Measurements from ENCODE around the gene NUP107.

Gene NUP107

GRCh38 chr12:68776976-68777610 is 90.3 kb downstream of the NUP107 start:
- no peak for DNase-seq

- no peak for DNase-seq
These were observed 92.5 kb downstream of the NUP107 start for GRCh38 chr12:68779280-68779679.

DNA sequence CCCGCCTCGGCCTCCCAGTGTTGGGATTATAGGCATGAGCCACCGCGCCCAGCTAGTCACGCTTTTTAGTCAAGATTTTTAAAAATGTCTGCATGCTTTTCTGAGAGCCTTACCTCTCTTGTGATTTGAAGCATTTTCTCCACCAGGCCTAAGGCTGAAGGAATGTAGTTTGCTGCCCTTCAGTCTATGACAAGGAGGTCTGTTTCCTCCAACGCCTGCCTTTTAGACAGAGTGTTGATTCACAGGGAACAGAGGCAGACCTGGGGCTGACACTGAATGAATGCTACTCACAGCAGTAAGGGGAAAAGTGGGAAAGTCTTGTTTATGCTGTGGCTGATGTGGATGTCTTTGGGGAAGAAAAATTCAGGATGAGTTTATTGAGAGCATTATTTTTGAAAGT is 94.0 kb downstream of the NUP107 start:
- DNase-seq: no peak

GRCh38 chr12:68781728-68782127 is 95.0 kb downstream of the NUP107 start:
- DNase-seq: no peak

DNA sequence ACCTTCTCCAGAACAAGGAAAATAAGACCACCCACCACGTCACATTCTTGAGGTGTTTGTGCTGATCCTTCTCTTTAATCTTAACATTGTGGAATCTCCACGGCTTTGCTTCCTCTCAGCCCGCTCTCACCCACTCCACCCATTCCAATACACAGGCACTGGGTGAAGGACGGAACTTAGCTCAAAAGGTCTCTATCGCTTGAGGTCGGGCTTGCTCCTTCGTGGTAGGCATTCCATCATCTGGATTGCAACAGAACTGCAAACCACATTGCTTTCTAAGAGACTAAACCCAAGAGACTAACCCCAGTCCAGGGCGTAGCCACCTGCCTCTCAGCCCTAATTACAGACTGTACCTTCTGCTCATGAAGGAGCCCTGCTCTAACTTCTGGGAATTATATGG is 97.2 kb downstream of the NUP107 start:
- no peak for DNase-seq

- no peak for DNase-seq
These were observed 98.6 kb downstream of the NUP107 start for GRCh38 chr12:68785358-68785757.

- no peak for DNase-seq
These were observed 99.0 kb downstream of the NUP107 start for GRCh38 chr12:68785823-68786222.

- no peak for DNase-seq
These were observed 100.2 kb downstream of the NUP107 start for GRCh38 chr12:68786929-68787328.

GRCh38 chr12:68788554-68789143 is 101.9 kb downstream of the NUP107 start:
- no peak for DNase-seq

DNA sequence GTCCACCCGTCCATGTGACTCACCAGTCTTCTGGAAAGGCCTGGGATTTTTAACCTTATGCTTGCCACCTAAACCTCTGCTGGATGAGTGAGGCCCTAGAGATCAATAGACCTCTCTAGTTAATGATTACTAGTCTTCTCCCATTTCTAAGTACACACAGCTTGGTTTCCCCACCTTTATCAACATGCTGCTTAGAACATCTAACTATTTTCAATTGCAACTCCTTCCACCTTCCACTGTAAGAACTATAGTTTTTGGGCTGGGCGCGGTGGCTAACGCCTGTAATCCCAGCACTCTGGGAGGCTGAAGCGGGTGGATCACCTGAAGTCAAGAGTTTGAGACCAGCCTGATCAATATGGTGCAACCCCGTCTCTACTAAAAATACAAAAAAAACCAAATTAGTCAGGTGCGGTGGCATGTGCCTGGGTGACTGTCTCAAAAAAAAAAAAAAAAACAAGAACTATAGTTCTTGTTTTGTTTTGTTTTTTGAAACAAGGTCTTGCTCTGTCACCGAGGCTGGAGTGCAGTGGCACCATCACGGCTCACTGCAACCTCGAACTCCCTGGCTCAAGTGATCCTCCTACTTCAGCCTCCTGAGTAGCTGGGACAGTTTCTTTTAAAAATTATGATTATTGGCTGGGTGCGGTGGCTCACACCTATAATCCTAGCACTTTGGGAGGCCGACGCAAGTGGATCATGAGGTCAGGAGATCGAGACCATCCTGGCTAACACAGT is 102.5 kb downstream of the NUP107 start:
- DNase-seq: no peak

DNA sequence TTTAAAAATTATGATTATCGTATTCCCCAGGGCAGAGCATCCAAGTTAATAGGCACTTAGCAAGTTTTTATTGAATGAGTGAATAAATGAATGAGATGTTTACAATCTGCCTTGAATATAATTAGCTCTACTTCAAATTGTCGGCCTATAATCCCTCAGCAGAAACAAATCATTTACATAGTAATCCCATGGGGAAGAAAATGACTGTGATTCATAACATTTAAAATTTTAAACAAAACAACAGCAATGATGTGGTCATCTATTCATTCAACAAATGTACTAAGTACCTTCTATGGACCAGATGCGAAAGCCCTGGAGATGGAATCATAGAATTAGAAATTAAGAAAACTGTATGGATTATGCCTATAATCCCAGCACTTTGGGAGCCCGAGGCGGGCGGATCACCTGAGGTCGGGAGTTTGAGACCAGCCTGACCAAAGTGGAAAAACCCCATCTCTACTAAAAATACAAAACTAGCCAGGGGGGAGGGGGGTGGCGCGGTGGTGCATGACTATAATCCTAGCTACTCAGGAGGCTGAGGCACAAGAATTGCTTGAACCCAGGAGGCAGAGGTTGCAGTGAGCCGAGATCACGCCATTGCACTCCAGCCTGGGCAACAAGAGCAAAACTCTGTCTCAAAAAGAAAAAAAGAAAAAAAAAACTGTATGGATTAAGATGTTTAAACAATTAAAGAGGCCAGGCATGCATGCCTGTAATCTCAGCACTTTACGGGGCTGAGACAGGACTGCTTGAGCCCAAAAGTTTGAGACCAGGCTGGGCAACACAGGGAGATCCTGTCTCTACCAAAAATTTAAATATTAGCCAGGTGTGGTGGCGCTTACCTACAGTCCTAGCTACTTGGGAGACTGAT is 103.5 kb downstream of the NUP107 start:
- DNase-seq: no peak

GRCh38 chr12:68790952-68791234 is 104.1 kb downstream of the NUP107 start:
- DNase-seq: no peak

GRCh38 chr12:68791897-68792481 is 105.2 kb downstream of the NUP107 start:
- no peak for DNase-seq

DNA sequence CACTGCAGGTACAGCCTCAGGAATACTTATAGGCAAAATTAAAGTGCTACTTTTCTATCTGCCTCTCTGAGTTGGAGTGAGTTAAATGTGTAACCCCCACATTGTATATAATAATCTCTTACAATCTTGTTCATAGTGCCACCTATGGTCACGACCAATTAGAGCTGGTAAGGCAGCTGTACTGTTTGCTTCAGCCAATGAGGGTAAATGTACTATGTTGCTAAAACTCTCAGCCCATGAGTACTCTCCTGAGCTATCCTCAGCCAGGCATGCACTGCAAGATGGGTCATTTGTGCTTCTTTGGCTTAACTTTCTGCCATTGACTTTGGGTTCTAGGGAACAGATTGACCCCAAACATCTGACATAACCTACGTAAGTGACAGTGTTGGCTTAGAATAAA is 106.2 kb downstream of the NUP107 start:
- no peak for DNase-seq

DNA sequence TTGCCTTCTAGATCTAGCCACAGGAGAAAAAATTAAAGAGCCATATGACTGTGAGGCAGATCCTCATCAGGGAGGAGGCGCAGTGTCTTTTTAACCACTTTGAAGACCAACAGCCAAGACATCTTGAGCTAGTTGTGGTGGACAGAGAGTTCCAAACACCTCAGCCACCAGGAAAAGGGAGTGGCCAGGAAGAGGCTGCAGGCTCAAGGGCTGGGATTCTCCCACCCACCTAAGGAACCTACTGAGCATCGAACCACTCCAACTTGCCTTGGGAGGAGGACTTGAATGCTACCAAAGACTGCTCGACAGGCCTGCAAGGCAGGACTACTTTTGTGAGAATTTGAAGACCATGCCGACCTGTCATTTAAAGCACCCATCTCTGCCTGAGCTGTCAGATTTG is 106.7 kb downstream of the NUP107 start:
- DNase-seq: no peak

DNA sequence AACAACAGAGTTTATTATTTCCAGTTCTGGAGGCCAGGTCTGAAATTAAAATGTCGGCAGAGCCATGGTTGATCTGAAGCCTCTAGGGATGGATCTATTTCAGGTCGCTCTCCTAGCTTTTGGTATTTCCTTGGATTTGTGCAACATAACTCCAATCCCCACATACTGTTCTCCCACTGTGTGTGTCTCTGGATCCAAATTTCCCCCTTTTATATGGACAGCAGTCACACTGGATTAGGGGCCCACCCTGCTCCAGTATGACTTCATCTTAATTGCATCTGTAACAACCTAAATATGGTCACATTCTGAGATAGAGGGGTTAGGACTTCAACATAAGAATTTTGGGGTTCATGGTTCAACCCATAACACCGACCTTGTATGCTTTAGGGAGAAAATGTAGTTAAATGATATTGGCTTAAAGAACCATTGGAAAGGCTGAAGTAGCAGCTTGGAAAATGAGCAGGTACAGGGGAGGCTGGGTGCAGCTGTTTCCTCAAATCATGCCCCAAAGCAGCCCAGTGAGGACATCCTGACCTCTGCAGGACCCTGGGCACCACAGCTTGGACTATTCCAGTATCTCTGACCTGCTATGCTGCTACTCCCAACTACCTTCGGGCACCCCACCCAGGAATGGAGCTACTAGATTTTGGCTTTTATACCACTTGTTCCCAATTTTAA is 107.3 kb downstream of the NUP107 start:
- DNase-seq: no peak

DNA sequence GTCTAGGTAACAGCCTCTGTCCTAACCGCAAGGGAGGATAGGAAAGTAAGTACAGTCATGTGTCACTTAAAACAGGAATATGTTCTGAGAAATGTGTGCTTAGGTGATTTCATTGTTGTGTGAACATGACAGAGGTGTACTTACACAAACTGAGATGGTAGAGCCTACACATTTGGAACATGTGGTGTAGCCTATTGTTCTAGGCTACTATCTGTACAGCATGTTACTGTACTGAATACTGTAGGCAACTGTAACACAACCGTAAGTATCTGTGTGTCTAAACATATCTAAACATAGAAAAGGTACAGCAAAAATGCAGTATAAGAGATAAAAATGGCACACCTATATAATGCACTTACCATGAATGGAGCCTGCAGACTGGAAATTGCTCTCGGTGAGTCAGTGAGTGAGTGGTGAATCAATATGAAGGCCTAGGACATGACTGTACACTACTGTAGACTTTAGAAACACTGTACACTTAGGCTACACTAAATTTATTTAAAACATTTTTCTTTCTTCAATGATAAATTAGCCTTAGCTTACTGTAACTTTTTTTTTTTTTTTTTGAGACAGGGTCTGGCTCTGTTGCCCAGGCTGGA is 108.0 kb downstream of the NUP107 start:
- DNase-seq: no peak

Data from NCI-H2107 (cell line).